IPS-NIHi11 (cell line): ENCODE results near the gene CCDC121.
A peak's percentile ranks its signal among the peaks of the same experiment; 100 is the strongest.

Experiments used
- DNase-seq: peaks from one replicate; pipeline ENCODE4 v3.0.0; 2012; ENCODE audit warnings: mixed read lengths, low spot score

Gene CCDC121, protein sequence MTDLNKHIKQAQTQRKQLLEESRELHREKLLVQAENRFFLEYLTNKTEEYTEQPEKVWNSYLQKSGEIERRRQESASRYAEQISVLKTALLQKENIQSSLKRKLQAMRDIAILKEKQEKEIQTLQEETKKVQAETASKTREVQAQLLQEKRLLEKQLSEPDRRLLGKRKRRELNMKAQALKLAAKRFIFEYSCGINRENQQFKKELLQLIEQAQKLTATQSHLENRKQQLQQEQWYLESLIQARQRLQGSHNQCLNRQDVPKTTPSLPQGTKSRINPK

DNA sequence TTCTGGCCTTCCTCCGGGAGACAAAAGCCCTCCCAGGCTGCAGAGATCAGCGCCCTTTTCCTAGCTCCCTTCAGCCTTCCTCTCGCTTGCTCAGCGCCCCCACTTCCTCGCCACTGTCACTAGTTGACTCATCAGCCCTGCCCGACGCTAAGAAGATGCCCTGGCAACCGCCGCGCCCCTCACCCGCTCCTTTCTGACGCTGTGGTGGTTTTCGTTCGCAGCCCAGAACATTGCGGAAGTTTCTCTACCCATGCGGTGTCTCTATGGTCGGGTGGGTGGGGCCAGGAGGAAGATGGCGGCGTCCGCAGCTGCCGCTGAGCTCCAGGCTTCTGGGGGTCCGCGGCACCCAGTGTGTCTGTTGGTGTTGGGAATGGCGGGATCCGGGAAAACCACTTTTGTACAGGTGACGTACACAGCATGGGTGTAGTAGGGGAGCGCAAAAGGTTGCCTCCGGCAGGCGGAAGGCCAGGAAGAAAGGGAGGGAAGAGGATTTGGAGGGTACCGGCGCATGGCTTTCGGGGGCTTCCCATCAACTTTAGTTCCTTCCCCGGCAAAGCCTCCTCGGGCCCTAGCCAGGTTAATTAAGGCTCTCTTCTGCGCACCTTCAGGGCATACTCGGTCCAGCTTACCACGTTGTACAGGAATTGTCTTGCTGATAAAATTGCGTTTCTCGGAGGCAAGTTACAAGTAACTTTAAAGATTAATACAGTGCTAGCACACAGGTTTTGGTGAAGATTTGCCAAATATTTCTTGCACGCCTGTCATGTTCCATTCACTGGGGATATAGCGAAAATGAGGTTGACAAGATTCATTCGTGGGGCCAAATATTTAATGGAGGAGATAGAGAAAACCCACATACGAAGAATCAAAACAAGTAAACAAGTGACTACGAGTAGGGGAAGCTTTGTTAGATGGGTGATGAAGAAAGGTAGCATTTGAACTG, at the start of gene CCDC121, which contains the start of gene GPN1:
CCDC121 (minus strand) TSS at position 246 of the 943 bp plus-strand sequence. CDS start 1,213 bp downstream, outside the sequence.
GPN1 (plus strand) TSS at position 284 of the 943 bp plus-strand sequence; CDS start at position 293, 9 bp downstream.
- peak; percentile 90 for DNase-seq

- DNase-seq: no peak
These were observed 44.1 kb upstream of the CCDC121 start for GRCh38 chr2:27672723-27673486.

- DNase-seq: no peak
These were observed 42.4 kb upstream of the CCDC121 start for GRCh38 chr2:27671235-27671634.

DNA sequence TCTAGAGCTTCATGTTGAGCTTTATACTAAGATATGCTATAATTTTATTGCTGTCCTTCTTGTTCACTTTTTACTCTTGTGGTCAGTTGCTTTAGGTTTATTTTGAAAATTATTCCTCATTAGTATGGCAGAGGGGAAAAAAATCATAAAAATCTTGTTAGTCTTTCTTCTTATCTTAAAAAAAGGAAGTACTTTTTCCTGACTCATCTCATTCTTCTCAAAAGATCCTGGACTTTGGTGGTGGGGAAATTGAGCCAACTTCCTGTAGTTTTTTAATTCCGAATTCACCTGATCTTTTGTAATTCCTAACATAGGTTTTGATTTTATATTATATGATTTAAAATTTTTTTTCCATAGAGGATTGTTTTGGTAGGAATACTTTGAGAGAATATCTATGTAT, 38.6 kb upstream of the CCDC121 start:
- no peak for DNase-seq

- DNase-seq: no peak
These were observed 36.0 kb upstream of the CCDC121 start for GRCh38 chr2:27664622-27665363.

- no peak for DNase-seq
These were observed 35.4 kb upstream of the CCDC121 start for GRCh38 chr2:27664154-27664574.

DNA sequence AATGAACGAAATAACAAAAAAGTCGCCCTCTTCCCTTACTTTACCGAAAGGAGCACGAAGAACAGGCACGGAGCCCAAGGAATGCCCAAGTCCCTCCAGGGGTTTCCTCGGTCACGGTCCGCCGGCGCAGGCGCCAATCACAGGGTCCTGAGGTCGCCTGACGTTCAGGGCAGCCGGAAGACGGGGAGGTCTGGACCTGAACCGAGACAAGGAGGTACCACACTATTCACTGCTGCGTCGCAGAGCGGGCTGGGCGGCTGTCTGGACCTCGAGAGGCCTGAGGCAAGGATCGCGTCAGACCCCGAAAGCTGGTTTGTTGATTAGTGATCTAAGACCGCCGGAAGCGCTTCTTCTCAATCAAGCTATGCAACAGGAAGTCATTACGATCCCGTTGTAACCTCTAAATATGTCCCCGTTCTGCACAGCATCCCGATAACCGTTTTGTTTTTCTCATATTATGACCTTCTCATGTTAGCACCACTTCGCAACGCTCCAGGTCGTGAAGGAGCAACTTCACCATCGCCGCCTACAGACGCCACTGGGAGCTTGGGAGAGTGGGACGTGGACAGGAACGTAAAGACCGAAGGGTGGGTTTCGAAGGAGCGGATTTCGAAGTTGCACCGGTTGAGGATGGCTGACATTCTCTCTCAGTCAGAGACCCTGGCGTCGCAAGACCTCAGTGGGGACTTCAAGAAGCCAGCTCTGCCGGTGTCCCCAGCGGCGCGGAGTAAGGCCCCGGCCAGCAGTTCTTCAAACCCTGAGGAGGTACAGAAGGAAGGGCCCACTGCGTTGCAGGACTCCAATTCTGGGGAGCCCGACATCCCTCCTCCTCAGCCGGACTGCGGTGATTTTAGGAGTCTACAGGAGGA, 34.7 kb upstream of the CCDC121 start, which contains the start of the genes SLC4A1AP and SUPT7L:
SLC4A1AP (plus strand) TSS at position 605 of the 869 bp plus-strand sequence; CDS start at position 631, 26 bp downstream.
SUPT7L (minus strand) TSS at position 330 of the 869 bp plus-strand sequence. CDS start 1,422 bp downstream, outside the sequence.
- peak; percentile 81 for DNase-seq

DNA sequence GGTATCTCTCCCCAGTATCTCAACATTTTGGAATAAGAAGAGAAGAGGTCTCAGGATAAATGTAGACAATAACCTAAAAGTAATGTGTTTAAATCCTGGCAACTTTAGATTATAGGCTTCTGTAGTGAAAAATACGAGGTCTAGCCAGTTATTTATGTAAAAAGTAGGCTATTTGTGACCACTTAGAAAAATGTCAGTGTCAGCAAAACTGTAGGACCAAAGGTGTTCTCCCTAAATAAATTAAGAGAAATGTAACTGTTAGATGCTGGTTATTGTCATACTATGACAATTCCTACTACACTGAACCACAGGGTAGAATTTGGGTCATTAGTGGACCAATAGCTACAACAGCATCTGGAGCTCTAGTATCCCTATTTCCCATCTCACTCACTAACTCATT, 32.6 kb upstream of the CCDC121 start:
- DNase-seq: no peak

DNA sequence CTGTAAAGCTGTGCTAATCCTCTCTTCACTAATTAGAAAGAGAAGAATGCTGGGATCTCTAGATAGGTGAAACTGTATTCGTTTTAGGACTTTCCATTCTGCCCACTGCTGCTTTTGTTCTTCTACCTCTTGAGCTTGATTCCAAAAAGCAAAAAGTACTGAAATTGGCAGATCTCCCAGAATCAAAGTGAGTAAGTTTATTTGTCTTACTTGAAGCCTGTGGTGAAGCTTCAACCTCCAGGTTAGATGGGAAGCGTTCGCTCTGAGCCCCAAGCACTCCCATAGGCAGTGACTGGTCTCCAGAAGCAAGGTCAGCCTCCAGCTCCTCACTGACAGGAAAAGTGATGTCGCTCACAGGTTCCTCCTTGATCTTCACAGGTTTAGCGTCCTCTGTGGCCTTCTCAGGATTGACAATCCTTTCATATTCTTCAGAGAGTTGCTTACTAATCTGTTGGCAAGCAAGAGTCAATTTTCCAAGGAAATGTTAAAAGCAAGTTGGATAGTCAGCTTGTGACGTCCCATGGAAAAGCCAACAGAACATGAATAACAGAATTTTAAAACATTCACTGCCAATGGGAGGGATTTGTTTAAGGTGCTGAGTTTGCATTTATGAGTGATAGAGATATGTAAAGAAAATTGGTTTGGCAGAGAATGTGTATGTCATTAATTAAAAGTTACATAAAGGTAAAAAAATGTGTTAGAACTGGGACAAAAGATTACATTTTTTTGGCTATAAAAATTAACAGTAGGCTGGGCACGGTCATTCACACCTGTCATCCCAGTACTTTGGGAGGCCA, 26.5 kb upstream of the CCDC121 start:
- no peak for DNase-seq

DNA sequence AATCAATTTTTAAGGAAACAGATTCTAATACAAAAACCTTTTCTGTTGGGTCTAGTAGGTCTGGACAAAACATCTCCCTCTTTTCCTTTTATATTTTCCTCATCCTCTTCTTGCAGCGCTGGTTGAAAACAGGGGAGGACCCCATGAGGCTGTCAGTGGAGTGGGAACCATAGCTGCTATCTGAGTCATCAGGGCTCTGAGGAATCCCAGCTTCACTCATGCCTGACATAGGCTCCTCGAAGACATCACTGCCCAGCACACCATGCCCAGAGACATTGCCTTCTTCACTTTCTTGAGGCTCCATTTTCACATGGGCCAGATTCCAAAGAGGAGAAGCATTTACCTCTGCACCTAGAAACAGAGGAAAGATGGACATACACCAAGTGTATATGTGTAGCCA, 24.6 kb upstream of the CCDC121 start:
- no peak for DNase-seq

GRCh38 chr2:27652790-27653189, 24.0 kb upstream of the CCDC121 start:
- no peak for DNase-seq

DNA sequence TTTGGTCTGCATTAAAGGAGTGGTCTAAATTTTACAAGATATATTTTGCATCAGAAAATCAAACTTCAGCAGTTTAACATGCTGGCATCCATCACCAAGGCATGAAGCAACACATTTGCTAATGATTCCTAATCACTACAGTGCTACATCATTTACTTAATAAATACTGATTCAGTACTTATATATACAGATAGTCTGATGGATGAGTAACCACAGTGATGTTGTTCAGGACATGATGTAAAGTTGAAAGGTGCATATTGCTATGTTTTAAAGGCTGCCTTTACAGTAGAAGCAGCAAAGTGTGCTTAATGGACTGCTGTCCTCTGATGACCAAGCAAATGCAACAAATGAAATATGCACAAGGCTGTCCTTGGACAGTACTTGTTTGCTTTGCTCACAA, 23.5 kb upstream of the CCDC121 start:
- DNase-seq: no peak

DNA sequence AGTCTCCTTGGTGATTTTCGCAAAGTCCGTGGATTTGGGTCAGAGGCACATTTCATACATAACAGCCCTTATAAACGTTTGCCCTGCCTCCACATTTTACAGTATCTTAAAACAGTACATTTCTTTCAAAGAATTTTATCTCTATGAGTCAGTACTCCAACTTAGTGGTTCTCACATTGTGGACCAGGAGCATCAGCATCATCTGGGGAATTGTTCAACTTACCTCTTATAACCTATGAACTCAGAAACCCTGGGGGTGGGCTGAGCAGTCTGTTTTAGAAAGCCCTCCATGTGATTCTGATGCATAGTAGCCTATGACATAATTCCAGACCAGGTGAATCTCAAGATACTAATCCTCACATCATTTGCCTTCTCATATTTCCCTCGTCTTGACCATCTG, 22.2 kb upstream of the CCDC121 start:
- no peak for DNase-seq

DNA sequence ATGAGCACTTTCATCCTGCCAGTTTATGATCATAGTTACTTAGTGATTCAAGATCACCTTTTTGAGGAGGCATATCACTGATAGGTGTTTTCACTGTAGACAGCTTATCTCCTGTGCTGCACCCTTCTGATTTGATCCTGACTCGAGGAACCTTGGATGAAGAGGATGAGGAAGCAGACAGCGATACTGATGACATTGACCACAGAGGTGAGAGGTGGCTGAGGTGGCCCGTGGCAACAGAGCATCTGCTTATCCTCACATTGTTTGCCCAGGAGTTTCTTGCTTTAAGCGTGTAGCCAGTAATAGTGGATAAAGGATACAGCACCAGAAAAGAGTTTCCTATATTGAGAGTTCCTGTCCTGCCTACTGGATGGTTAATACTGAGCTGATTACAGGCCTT, 18.9 kb upstream of the CCDC121 start:
- no peak for DNase-seq

DNA sequence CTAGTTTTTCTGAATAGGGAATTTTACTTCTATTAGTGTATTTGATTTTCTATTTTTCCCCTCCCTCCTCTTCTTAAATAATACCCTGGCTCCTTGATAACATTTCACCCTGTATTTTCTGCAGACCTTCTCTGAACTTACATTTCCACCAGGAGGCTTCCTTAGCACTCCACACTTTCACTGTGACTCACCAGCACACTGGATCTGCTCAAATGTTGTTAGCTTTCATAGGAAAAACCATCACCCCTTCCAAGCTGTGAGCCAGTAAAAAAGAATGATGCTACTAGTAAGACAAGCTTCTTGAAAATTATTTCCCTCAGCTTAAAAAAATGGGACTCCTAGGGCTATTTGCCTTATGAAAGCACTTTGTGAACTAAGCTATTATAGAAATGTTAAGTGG, 18.5 kb upstream of the CCDC121 start:
- no peak for DNase-seq

DNA sequence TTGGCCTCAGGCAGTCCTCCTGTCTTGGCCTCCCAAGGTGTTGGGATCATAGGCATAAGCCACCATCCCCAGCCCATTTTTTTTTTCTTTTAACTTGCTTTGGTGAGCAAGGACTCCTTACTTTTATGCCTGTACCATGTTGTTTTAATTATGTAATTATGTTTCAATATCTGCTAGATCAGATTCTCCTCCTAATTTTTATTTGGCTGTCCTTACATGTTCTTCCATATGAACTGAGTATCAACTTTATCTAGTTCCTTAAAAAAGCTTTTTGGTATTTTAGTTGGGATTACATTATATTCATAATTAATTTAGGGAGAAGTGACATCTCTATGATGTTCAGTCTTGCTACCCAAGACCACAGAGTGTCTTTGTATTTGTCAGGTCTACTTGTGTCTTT, 16.4 kb upstream of the CCDC121 start:
- DNase-seq: no peak

DNA sequence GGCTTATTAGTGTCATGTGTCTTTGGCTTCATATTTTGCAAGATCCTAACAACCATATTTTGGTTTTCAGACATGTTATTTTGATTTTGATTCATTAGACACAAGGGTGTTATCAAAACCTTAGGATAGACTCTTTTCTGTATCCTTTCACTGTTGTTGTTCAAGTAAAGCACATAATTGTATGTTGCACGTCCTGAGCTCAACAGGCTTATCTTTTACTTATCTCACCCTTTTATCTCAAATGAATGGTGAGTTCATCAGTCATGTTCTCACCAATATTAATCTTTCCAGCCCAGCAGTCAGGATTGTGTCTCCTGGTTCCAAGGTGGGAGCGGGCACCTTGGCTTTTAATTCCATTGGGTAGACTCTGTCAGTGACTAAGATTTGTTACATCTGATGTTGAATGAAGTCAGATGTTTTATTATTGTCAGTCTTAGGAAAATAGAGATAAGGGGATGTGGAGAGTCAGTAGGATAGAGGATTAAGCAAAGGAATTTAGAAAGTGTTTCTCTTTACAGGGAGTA, 12.0 kb upstream of the CCDC121 start:
- DNase-seq: no peak

GRCh38 chr2:27638709-27639108, 9.9 kb upstream of the CCDC121 start:
- DNase-seq: no peak

DNA sequence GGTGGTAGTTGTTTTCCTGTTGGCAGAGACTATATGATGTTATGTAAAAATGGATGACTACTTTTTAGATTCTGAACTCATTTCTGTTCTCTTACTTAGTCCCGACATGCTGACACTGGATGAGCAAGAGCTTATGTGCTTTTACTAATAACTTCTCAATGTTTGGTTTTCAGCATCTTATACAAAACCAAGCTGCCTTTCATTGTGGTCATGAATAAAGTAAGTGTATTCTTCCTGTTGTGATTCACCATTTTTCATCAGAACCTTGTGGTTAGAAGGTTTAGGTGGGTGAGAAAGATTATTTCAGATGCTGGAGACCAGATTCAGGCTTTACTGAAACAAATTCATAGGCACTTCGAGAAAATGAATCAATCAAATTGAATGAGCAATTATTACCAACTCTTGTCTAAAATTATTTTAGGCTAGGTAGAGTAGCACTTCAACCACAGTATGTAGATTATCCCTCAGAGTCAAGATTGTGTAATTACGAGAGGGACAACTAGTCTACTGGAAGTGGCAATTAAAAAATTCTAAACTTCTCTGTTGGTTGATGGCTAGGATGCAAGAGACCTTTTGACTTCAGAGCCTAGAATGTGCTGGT, 9.3 kb upstream of the CCDC121 start:
- no peak for DNase-seq
